C4-2B (cell line): ENCODE measurements around the gene LRP5.

Experiments
- CTCF ChIP-seq: fragments of 450-650 bp; conservative IDR thresholded peaks from 2 replicates; pipeline ENCODE4 v1.5.1; 2017; ENCODE audit warnings: mild to moderate bottlenecking
- ZFX ChIP-seq: fragments of 450-650 bp; IDR thresholded peaks from 2 replicates; pipeline ENCODE4 v1.6.1; 2017

- TF ChIP-seq CTCF (no peak), ZFX (no peak)
These were observed 133.2 kb downstream of the LRP5 start for GRCh38 chr11:68445531-68446035.
